GM19023 (cell line): ENCODE measurements around the gene VPS37B.

Experiments used
- ATAC-seq: cut with Tn5 transposase; IDR thresholded peaks from one replicate; pipeline ENCODE4 v1.9.1; 2021; ENCODE audit warnings: mild to moderate bottlenecking, moderate library complexity; ENCODE audit not compliant: unreplicated experiment

Gene VPS37B

GRCh38 chr12:122867691-122868461, 28.0 kb downstream of the VPS37B start:
- no peak for ATAC-seq

- no peak for ATAC-seq
Measured at GRCh38 chr12:122866950-122867607, 28.8 kb downstream of the VPS37B start.

GRCh38 chr12:122866379-122866778, 29.5 kb downstream of the VPS37B start:
- ATAC-seq: no peak

GRCh38 chr12:122865268-122866231, 30.4 kb downstream of the VPS37B start:
- no peak for ATAC-seq

GRCh38 chr12:122864894-122865253, 31.1 kb downstream of the VPS37B start:
- no peak for ATAC-seq

GRCh38 chr12:122862872-122863701, 32.8 kb downstream of the VPS37B start:
- ATAC-seq: no peak

- no peak for ATAC-seq
Measured at GRCh38 chr12:122862110-122862634, 33.8 kb downstream of the VPS37B start.

- ATAC-seq: no peak
Measured at GRCh38 chr12:122861587-122861970, 34.3 kb downstream of the VPS37B start.

- no peak for ATAC-seq
Measured at GRCh38 chr12:122860854-122861586, 34.9 kb downstream of the VPS37B start.

GRCh38 chr12:122860040-122860853, 35.7 kb downstream of the VPS37B start:
- peak; percentile 56 for ATAC-seq

- no peak for ATAC-seq
Measured at GRCh38 chr12:122859303-122860039, 36.5 kb downstream of the VPS37B start.

GRCh38 chr12:122858591-122859302, 37.2 kb downstream of the VPS37B start:
- ATAC-seq: no peak

- ATAC-seq: no peak
Measured at GRCh38 chr12:122858171-122858570, 37.8 kb downstream of the VPS37B start.

GRCh38 chr12:122856999-122857671, 38.8 kb downstream of the VPS37B start:
- ATAC-seq: no peak

- no peak for ATAC-seq
Measured at GRCh38 chr12:122855928-122856831, 39.7 kb downstream of the VPS37B start.
